ENCODE data around the gene MYL5. TPM values are rescaled to one million over a fixed set of nuclear protein-coding genes. Genes with fewer than 3 reads are reported as not detected.
"Not testable (repeated sequence)": the region's sequence is repeated elsewhere in the genome, so short reads cannot be mapped to it uniquely, and the experiment has no call there.

Gene MYL5
- total RNA-seq, 1 donor from 2014 or later = 6.5 TPM

DNA sequence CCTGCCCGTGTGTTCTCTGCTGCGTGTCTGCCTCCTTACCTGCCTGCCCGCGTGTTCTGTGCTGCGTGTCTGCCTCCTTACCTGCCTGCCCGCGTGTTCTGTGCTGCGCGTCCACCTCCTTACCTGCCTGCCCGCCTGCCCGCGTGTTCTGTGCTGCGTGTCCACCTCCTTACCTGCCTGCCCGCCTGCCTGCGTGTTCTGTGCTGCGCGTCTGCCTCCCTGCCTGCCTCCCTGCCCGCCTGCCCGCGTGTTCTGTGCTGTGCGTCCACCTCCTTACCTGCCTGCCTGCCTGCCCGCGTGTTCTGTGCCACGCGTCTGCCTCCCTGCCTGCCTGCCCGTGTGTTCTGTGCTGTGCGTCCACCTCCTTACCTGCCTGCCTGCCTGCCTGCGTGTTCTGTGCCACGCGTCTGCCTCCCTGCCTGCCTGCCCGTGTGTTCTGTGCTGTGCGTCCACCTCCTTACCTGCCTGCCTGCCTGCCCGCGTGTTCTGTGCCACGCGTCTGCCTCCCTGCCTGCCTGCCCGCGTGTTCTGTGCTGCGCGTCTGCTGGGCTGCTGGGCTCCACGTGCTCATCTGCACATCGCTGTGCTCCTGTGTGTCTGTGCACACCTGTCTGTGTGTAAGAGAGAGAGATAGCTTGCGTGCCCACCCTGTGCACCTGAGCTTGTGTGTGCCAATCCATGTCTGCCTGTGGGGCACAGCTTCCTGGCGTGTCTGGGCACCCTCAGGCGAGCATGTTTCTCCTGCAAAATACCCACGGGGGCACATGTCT is 39.1 kb upstream of the MYL5 start:
- DNase-seq (ENCODE audit: low spot score); intact Hi-C loops (cut with DNase I): not testable (repeated sequence)

DNA sequence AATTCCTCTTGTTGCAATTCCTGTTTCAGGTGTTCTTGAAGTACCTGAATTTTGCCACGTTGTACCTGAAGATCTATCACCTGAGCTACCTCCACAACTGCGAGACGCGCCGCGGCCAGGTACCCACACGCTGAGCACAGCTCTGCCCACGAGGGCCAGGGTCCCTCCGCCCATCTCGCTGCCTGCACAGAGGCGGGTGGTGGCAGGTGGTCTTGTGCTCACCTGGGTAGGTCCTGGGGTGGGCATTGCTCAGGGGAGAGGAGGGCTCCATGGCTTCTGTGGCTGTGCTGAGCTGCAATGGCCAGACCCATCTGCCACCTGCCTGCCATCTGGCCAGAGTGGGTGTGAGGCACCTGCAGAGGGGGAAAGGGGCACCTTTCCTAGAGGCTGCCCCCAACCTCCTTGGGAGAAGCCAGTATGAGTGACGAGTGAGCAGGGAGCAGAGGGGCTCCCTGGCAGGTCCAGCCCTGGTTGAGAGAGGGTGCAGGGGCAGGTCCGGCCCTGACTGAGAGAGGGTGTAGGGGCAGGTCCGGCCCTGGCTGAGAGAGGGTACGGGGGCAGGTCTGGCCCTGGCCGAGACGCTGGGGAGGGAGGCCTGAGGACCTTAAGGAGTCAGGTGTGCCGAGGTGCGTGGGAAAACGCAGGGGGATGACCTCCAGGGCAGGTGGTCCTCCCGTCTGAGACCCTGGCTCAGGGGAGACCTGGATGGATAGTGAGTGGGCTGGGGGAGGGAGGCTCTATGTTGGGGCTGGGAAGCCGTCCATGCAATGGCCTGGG is 38.3 kb upstream of the MYL5 start:
- no peak for DNase-seq (ENCODE audit: low spot score)
- intact Hi-C loops (cut with DNase I) = no loop called here

DNA sequence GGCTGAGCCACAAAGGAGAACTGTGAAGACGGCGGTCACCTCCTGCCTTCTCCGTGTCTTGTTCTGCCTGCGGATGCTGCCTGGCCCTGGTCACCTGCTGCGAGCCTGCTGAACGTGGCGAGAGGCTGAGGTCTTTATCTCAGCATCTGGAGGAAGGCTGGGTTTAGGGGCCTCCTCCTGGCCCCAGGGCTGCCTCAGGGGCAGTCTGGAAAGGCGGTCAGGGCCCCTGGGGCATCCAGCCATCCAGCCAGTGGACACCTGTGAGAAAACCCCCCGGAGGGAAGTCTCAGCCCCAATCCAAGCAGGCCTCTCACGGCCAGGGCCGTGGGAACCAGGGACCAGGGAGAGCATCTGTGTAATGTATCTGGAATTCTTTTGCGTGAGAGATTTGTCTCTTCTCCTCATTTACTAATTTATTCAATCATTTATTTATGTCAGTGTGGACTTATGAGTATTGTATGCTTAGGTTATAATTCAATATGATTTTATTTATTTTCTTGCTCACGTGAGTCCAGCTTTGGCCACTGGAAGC is 37.6 kb upstream of the MYL5 start:
- DNase-seq (ENCODE audit: low spot score) = no peak
- intact Hi-C loops (cut with DNase I) = no loop called here

DNA sequence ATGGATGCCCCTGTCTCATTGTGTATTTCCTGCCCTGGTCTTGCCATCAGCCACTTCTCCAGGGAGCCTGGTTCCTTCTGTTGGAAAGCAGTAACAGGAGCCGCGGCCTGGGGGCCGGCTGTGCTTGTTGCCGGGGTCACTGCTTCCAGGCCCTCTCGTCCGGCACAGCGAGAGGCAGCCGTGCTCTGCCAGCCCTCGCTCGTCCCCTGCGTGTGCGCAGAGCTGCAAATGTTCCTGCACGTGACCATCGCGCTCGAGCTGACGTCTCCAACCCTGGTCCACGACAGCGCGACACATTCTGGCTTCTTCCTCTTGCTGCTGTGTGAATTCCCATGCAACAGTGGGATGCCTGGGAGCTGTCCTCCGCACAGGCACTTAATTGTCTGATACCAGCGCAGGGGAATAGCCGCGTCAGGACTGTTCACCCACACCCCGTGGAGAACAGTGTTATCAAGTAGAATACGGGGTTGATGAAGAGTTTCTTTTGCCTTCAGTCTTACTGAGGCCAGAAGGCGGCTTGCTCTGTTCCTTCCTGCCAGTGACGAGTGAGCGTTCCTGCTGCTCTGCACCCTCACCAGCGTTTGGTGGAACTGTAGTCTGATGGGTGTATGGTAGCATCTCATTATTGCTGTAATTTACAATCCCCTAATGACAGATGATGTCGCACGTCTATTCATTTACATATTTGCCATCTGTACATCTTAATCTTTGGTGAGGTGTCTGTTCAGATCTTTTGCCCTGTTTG is 36.6 kb upstream of the MYL5 start:
- intact Hi-C loops (cut with DNase I) = no loop called here
- DNase-seq (ENCODE audit: low spot score) = no peak

DNA sequence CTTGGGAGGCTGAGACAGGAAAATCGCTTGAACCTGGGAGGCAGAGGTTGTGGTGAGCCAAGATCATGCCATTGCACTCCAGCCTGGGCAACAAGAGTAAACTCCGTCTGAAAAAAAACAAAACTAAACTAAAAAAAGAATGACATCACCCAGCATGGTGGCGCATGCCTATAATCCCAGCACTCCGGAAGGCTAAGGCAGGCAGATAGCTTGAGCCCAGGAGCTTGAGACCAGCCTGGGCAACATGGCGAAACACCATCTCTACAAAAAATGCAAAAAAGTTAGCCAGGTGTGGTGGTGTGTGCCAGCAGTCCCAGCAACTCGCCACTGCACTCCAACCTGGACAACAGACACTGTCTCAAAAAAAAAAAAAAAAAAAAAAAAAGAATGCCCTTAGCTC is 32.0 kb upstream of the MYL5 start:
- DNase-seq (ENCODE audit: low spot score); intact Hi-C loops (cut with DNase I): not testable (repeated sequence)

DNA sequence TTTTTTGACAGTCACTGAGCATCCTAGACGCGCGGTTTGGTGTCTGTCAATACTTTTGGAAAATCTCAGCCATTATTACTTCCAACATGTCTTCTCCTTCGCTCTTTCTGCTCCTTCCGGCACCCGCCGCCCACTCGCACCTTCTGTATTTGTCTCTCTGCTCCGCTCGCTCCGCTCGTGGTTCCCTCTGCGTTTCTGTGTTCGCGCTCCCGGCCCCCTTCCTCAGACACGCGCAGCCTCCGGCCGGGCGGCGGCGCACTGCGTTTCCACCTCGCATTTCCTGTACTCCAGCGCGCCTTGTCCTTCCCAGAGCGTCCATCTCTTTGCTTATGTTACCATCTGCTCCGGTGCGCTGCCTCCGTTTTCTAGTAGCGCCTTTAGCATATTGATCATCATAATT is 27.9 kb upstream of the MYL5 start:
- no peak for DNase-seq (ENCODE audit: low spot score)
- intact Hi-C loops (cut with DNase I) = no loop called here

DNA sequence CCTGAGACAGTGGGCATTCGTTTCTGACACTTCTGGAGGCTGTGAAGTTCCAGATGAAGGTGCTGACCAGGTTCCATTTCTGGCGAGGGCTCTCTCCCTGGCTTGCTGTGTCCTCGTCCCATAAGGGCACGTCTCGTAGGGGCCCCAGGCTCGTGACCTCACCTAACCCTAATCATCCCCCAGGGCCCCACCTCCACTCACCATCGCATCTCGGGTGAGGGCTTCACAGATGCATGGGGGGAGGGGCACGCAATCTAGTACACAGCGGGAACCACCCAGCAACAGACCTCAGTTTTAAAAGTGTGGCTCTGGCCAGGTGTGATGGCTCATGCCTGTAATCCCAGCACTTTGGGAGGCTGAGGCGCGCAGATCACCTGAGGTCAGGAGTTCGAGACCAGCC is 26.9 kb upstream of the MYL5 start:
- DNase-seq (ENCODE audit: low spot score) = no peak

DNA sequence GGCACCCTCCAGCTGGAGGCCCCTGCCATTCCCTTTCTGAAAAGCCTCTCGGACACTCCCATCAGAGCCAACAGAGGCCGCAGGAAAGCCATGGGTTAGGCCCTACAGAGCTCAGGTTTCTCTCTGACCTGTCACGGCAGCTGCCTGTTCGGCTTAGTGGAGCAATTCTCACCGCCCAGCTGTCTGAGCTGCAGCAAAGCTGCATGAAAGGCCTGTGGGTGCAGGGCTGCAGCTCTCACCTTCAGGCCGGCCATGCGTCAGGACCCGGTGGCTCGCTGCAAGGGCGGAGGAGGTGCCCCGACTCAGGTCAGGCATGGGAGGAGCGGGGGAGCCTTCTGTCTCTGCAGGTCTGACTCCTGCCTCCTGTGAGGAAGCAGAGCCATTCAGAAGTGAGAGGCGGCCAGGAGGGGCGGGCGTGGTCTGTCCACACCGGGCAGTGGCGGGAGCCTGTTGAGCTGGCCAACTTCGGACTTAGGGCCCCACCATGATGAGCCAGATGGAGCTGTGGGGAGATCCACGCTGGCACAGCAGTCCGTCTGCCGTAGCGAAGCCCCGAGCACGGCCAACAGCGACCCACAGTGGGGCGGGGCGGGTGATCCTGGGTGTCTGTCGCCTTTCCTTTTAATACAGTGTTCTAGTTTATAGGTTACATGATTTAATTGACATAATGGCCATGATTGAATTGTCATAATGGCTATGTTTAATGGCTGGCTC is 25.6 kb upstream of the MYL5 start:
- intact Hi-C loops (cut with DNase I) = no loop called here
- no peak for DNase-seq (ENCODE audit: low spot score)

More for the DNA sequence above, 26.9 kb upstream of the MYL5 start:
- intact Hi-C loops (cut with DNase I) = no loop called here

DNA sequence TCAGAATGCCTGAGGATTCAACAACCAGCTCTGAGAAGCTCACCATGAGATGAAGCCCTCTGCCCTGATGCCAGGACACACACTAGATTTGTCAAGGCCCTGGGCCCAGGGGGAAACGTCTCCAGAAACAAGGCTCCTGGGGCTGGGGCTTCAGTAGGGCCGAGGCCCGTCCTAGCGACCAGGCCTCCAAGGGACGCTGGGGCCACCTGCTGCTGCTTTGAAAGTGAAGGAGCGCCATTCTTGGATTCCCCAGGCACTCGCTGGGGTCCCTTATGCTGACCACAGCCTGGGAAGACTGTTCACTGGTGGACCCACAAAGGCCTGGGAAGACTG is 25.1 kb upstream of the MYL5 start:
- DNase-seq (ENCODE audit: low spot score) = no peak
- intact Hi-C loops (cut with DNase I) = no loop called here

DNA sequence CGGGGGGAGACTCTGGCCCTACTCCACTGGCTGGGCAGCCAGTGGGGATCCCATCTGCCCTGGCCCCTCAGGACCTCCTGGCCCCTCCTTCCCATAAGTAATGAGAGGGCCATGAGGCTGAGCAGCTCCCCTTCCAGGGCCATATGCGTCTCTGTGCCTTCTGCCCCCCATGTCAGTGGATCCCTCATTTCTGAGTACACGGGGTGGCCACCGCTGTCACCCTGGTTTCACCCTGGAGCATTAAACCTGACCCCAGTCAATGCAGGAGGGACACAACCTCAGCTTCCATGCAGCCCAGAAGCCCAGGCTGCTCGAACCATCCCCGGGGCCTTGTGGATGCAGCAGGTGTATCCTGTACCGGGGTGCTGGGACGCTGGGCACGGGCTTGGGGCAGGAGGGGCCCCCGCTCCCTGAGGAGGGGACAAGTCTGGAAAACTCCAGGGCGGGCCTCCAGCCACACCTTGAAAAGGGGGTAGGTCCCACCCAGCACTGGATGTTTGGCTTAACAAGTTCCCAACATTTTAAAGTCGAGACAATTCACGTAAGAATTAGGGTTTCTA is 24.5 kb upstream of the MYL5 start:
- DNase-seq (ENCODE audit: low spot score) = no peak
- intact Hi-C loops (cut with DNase I) = no loop called here

DNA sequence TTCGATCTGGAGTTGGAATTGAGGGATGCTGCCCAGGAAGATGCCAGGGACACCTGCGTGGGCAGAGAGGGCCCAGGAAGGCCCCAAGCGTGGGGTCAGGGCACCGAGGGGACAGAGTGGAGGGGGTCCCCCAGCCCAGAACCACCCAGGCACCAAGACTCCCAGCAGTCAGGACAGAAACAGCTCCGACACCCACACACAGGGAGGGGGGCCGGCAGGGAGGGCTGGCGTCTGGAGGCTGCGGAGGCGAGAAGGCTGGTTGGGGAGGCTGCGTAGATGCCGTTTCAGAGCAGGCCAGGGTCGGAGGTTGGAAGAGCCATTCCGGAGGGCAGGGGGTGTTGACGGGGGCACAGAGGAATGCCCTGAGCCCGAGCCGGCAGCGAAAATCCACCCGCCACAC is 23.9 kb upstream of the MYL5 start:
- intact Hi-C loops (cut with DNase I) = no loop called here
- DNase-seq (ENCODE audit: low spot score) = no peak

DNA sequence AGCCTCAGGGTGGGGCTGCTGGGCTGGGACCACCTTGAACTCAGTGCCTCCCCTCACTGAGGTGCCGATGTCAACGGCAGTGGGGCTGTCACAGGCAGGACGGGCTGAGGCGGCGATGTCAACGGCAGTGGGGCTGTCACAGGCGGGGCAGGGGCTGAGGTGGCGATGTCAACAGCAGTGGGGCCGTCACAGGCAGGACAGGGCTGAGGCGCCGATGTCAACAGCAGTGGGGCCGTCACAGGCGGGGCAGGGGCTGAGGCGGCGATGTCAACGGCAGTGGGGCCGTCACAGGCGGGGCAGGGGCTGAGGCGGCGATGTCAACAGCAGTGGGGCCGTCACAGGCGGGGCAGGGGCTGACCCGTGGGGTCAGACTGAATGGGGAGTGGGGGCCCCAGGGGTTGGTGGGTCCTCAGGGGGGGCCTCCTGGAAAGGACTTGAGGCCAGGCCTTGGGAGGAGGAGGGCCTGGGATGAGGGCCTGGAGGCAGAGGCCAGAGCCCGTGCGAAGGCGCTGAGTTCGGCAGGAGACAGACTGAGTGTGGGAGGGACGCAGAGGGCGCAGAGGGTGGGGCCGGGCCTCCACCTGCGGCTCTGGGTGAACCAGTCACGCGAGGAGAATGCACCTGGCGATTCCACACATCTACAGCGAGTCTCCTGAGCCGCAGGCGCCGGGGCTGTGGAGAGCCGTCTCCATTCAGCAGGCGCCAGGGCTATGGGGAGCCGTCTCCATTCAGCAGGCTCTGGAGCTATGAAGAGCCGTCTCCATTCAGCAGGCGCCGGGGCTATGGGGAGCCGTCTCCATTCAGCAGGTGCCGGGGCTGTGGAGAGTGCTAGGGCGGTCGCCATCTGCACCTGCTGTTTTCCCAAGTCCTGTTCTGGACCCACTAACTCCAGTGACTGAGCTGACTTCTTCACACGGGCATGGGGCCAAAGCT is 23.1 kb upstream of the MYL5 start:
- intact Hi-C loops (cut with DNase I) = no loop called here
- DNase-seq (ENCODE audit: low spot score) = no peak

DNA sequence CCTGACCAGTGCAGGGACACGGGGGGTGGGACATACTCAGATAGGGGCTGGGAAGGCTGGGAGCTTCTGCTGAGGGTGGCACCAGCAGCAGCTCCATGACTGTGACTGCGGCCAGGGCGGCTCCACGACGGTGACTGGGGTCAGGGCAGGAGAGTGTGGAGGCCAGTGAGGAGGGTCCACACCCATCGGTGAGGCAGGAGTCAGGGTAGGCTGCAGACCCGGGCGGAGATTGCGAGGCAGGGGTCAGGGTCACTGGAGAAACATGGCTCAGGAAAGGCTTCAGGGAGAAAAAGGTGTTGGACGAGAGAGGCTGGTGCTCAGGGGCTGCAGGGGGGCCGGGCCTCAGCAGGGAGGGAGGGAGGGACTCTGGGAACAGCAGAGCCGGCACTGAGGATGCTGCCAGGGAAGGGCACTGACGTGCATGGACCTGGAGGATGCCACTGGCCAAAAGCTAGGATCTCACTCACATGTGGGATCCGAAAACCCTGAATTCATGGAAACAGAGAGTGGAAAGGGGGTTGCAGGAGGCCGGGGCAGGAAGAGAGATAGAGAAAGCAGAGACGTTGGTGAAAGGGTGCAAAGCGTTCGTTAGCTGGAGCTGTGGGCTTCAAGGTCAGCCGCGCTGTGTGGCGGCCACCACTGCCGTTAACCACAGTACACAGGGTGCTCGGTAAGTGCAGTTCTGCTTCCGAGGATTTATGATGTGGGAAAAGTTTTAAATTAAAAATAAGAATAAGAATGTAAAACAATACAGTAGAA is 22.3 kb upstream of the MYL5 start:
- no peak for DNase-seq (ENCODE audit: low spot score)
- intact Hi-C loops (cut with DNase I) = no loop called here

DNA sequence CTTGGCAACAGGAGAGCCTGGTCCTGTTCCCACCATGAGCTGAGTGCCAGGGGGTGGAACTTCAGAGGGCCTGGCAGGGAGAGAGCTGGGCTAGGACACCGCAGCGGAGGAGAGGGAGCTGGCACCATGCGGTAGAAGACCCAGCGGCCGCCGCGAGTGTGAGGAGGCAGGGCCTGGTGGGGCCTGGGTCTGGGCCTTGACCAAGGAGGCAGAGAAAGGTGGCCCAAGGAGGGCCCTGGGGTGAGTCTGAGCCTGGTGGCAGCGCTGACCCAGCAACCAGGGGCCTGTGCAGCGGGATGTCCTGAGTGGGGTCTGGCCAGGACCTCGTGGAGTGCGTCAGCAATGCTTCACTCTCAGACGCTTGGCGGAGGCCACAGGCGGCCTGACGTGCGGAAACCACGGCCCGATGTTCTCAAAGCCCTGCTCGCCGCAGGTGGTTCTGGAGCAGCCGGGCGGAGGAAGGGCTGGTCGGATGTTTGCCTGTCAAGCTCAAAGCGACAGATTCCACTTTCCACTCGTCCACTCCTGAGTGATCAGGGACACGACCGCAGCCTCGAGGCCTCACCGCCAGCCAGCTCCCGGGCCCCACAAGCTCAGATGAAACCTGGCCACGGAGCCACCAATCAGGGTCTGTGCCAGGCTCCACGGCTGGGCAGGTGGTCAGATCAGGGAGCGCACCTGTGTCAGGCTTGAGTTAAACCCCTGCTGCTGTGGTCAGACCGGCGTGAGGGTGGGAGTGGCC is 21.1 kb upstream of the MYL5 start:
- no peak for DNase-seq (ENCODE audit: low spot score)
- intact Hi-C loops (cut with DNase I) = no loop called here

DNA sequence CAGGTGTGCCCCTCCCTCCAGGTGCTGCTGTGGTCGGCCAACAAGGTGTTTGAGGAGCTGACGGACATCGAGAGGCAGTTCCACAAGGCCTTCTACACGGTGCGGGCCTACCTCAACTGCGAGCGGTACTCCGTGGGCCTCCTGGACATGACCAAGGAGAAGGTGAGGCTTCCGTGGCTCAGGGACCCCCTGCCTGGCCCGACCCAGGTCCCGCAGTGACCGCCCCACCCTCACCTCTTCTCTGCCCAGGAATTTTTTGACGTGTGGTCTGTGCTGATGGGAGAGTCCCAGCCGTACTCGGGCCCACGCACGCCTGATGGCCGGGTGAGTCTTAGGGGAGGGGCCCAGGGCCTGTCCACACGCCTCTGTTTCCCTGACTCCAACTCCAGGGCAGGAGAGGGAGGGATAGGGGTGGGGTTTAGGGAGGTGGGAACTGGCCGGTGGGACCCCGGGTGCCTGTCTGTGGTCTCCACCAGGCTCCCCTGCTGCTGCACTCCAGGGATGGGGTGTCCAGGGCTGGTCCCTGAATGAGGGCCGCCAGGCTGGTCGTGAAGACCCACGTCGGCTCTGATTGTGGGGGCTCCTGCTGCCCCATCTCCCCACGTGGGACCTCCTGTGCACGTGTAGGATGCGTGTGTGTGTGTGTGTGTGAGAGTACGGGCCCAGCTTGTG is 20.4 kb upstream of the MYL5 start:
- intact Hi-C loops (cut with DNase I) = no loop called here
- no peak for DNase-seq (ENCODE audit: low spot score)

DNA sequence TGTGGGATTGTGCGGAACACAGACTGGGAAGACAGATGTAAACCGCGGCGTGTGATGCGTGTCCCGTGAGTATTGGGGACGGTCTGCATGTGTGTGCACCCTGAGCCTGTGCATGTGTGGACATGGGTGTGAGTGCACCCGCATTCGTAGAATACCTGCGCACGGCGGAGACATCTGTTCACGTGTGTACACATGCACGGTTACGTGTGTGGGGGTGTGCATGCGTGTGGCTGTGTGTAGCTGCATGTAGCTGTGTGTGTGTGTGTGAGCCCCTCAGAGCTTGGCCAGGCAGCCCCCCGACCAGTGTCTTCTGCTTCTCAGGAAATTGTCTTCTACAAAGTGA is 19.9 kb upstream of the MYL5 start:
- no peak for DNase-seq (ENCODE audit: low spot score)
- intact Hi-C loops (cut with DNase I) = no loop called here
